Cerebellar cortex (tissue), 1 donor: ENCODE data around the gene HUS1.
"Not testable (repeated sequence)": the region's sequence is repeated elsewhere in the genome, so short reads cannot be mapped to it uniquely, and the experiment has no call there.

ENCODE experiments used
- DNase-seq: peaks from one replicate; pipeline ENCODE4 v3.0.0-alpha.2; 2015; ENCODE audit warnings: low spot score

The HUS1 gene

GRCh38 chr7:47979145-47979831 lies at the start of gene HUS1:
HUS1 (minus strand) TSS chr7:47979615; CDS start chr7:47979519, 96 bp downstream.
- peak; percentile 83 for DNase-seq

GRCh38 chr7:48028938-48029337 lies 49.5 kb upstream of the HUS1 start, which contains the start of gene SUN3:
SUN3 (minus strand) TSS chr7:48029107; CDS start chr7:48028938, 169 bp downstream.
- no peak for DNase-seq

- no peak for DNase-seq
Observed at GRCh38 chr7:48025624-48026023, 46.2 kb upstream of the HUS1 start.

GRCh38 chr7:48017674-48018073 lies 38.3 kb upstream of the HUS1 start:
- DNase-seq = no peak

- DNase-seq = no peak
Observed at GRCh38 chr7:48016641-48017040, 37.2 kb upstream of the HUS1 start.

GRCh38 chr7:48011951-48012350 lies 32.5 kb upstream of the HUS1 start:
- DNase-seq = no peak

- no peak for DNase-seq
Observed at GRCh38 chr7:48011323-48011722, 31.9 kb upstream of the HUS1 start.

GRCh38 chr7:48009954-48010353 lies 30.5 kb upstream of the HUS1 start:
- no peak for DNase-seq

GRCh38 chr7:48009257-48009656 lies 29.8 kb upstream of the HUS1 start:
- DNase-seq = no peak

GRCh38 chr7:48006866-48007265 lies 27.5 kb upstream of the HUS1 start:
- no peak for DNase-seq

- no peak for DNase-seq
Observed at GRCh38 chr7:48004638-48005037, 25.2 kb upstream of the HUS1 start.

GRCh38 chr7:48004032-48004431 lies 24.6 kb upstream of the HUS1 start:
- DNase-seq = no peak

GRCh38 chr7:48000164-48000563 lies 20.7 kb upstream of the HUS1 start:
- not testable (repeated sequence) for DNase-seq

GRCh38 chr7:47999413-47999812 lies 20.0 kb upstream of the HUS1 start:
- no peak for DNase-seq

GRCh38 chr7:47992446-47992845 lies 13.0 kb upstream of the HUS1 start:
- peak; percentile 22 for DNase-seq

- DNase-seq = peak; percentile 81
Observed at GRCh38 chr7:47991741-47992311, 12.4 kb upstream of the HUS1 start.

GRCh38 chr7:47991270-47991669 lies 11.9 kb upstream of the HUS1 start:
- DNase-seq = no peak

- no peak for DNase-seq
Observed at GRCh38 chr7:47990592-47990991, 11.2 kb upstream of the HUS1 start.

- peak; percentile 23 for DNase-seq
Observed at GRCh38 chr7:47989607-47990400, 10.4 kb upstream of the HUS1 start.

GRCh38 chr7:47988496-47989386 lies 9.3 kb upstream of the HUS1 start:
- no peak for DNase-seq

- DNase-seq = peak; percentile 24
Observed at GRCh38 chr7:47982610-47983009, 3.2 kb upstream of the HUS1 start.

- not testable (repeated sequence) for DNase-seq
Observed at GRCh38 chr7:47980648-47981047, 1.2 kb upstream of the HUS1 start.
